CD14-positive monocyte (primary cell): ENCODE results near the gene SCN4B. TPM values are rescaled to one million over a fixed set of nuclear protein-coding genes. Genes with fewer than 3 reads are reported as not detected.

Source experiments
- DNase-seq, 3 donors: peaks; one replicate each; pipeline ENCODE4 v3.0.0-alpha.2; 2011 to 2022
- H2AFZ ChIP-seq: 2 replicates; pipeline ENCODE4 v1.6.0; 2012; ENCODE audit warnings: mild to moderate bottlenecking, low read depth, low read length, inconsistent platforms; ENCODE audit not compliant: insufficient read depth, poor library complexity, severe bottlenecking
- H3K27ac ChIP-seq, 2 donors: 1 replicate in 1 of 2; 2 replicates in 1 of 2; pipeline ENCODE4 v1.5.1; 2012 to 2013; ENCODE audit warnings: low read length in 2 of 2, control low read depth in 1 of 2, inconsistent platforms in 1 of 2, low read depth in 1 of 2, mild to moderate bottlenecking in 1 of 2
- H3K27me3 ChIP-seq, 2 donors: one replicate each; pipeline versions ENCODE4 v1.6.0 to v1.6.1; 2011 to 2013; ENCODE audit warnings: low read length in 2 of 2; ENCODE audit not compliant: control insufficient read depth in 2 of 2, insufficient read depth in 2 of 2
- H3K36me3 ChIP-seq, 2 donors: replicated peaks in 1 of 2; 1 replicate in 1 of 2; 2 replicates in 1 of 2; pipeline versions ENCODE4 v1.5.1 to v1.6.1; 2012 to 2013; ENCODE audit warnings: low read length in 2 of 2, control low read depth in 1 of 2, inconsistent platforms in 1 of 2, mild to moderate bottlenecking in 1 of 2; ENCODE audit not compliant: insufficient read depth in 2 of 2, control insufficient read depth in 1 of 2
- H3K4me1 ChIP-seq, 2 donors: 1 replicate in 1 of 2; 2 replicates in 1 of 2; pipeline versions ENCODE4 v1.5.1 to v1.6.1; 2012 to 2013; ENCODE audit warnings: low read length in 2 of 2, control low read depth in 1 of 2, inconsistent platforms in 1 of 2, mild to moderate bottlenecking in 1 of 2, moderate library complexity in 1 of 2; ENCODE audit not compliant: insufficient read depth in 2 of 2, control insufficient read depth in 1 of 2
- H3K4me2 ChIP-seq: replicated peaks from 2 replicates; pipeline ENCODE3; 2012; ENCODE audit warnings: low read length, moderate library complexity, mild to moderate bottlenecking; ENCODE audit not compliant: poor library complexity, severe bottlenecking; ENCODE audit errors: extremely low read depth
- H3K4me3 ChIP-seq, 3 experiments: fragments of 200-600 bp in 1 of 3; sonication (generic) in 1 of 3; replicated peaks in 1 of 3; 1 replicate in 2 of 3; 2 replicates in 1 of 3; pipeline ENCODE4 v1.5.1; 2011 to 2013; ENCODE audit warnings: low read length in 3 of 3, mild to moderate bottlenecking in 3 of 3, control low read depth in 2 of 3, low read depth in 2 of 3, inconsistent platforms in 1 of 3, moderate library complexity in 1 of 3
- H3K79me2 ChIP-seq: 2 replicates; pipeline ENCODE4 v1.6.0; 2012; ENCODE audit warnings: mild to moderate bottlenecking, control low read depth, inconsistent platforms, low read length, moderate library complexity; ENCODE audit not compliant: insufficient read depth
- H3K9ac ChIP-seq: 2 replicates; pipeline ENCODE4 v1.6.0; 2017; ENCODE audit warnings: low read length, mild to moderate bottlenecking; ENCODE audit not compliant: insufficient read depth, poor library complexity, severe bottlenecking
- H3K9me3 ChIP-seq, 2 donors: replicated peaks in 1 of 2; 1 replicate in 1 of 2; 2 replicates in 1 of 2; pipeline versions ENCODE4 v1.5.1 to v1.6.1; 2012 to 2013; ENCODE audit warnings: low read length in 2 of 2, control low read depth in 1 of 2; ENCODE audit not compliant: control insufficient read depth in 1 of 2, insufficient read depth in 1 of 2
- H4K20me1 ChIP-seq: 2 replicates; pipeline ENCODE4 v1.6.0; 2012; ENCODE audit warnings: mild to moderate bottlenecking, low read length, control low read depth, moderate library complexity; ENCODE audit not compliant: insufficient read depth
- H3K27ac Mint-ChIP-seq, 7 donors: one replicate each; pipeline ENCODE4 v1.8.0; 2020; ENCODE audit warnings: mild to moderate bottlenecking in 7 of 7, mixed read lengths in 7 of 7, moderate library complexity in 6 of 7, inconsistent platforms in 2 of 7
- H3K27me3 Mint-ChIP-seq, 3 donors: one replicate each; pipeline ENCODE4 v1.8.0; 2021 to 2022; ENCODE audit warnings: low read depth in 3 of 3, mild to moderate bottlenecking in 3 of 3, mixed read lengths in 3 of 3, moderate library complexity in 3 of 3, inconsistent platforms in 1 of 3
- H3K36me3 Mint-ChIP-seq, 2 donors: one replicate each; pipeline ENCODE4 v1.8.0; 2020; ENCODE audit warnings: mixed read lengths in 2 of 2, inconsistent platforms in 1 of 2, mild to moderate bottlenecking in 1 of 2
- H3K4me1 Mint-ChIP-seq: one replicate; pipeline ENCODE4 v1.8.0; 2020; ENCODE audit warnings: mild to moderate bottlenecking, mixed read lengths
- H3K4me3 Mint-ChIP-seq, 2 donors: one replicate each; pipeline ENCODE4 v1.8.0; 2020; ENCODE audit warnings: mild to moderate bottlenecking in 2 of 2, mixed read lengths in 2 of 2, moderate library complexity in 1 of 2
- H3K9me3 Mint-ChIP-seq, 7 donors: one replicate each; pipeline ENCODE4 v1.8.0; 2020 to 2022; ENCODE audit warnings: mixed read lengths in 7 of 7, mild to moderate bottlenecking in 6 of 7, moderate library complexity in 6 of 7, inconsistent platforms in 2 of 7
- WGBS: methylation state at CpG from one replicate; pipeline ENCODE4 v1.1.5; 2013; ENCODE audit warnings: missing lambda C conversion rate; ENCODE audit not compliant: insufficient coverage; 5-methylcytosine and 5-hydroxymethylcytosine counted together
- intact Hi-C, 2 donors: fragments of 100-400 bp; cut with micrococcal nuclease; formaldehyde crosslinking; loops; one replicate each; pipeline versions ENCODE4 v1.15.0 to v1.15.1; 2023
- polyA plus RNA-seq, 3 donors: library from polyadenylated mRNA; depleted of rRNA in 1 of 3; unstranded in 2 of 3; stranded (reverse) in 1 of 3; fragments of 300-500 nt in 2 of 3; fragments of >200 nt in 1 of 3; fragmentation: Illumina TruSeq in 2 of 3; gene quantifications; 1 replicate in 2 of 3; 2 replicates in 1 of 3; pipeline ENCODE4 v1.2.3, GENCODE V29; 2012 to 2021
- TF ChIP-seq, protein P1 (sequence below): fragments of 200-600 bp; IDR thresholded peaks from one replicate; pipeline ENCODE4 v1.8.0; 2022; ENCODE audit warnings: antibody characterized with exemption, mild to moderate bottlenecking

Gene SCN4B
- polyA plus RNA-seq, 3 donors: 0.76 TPM; not detected in 2

DNA sequence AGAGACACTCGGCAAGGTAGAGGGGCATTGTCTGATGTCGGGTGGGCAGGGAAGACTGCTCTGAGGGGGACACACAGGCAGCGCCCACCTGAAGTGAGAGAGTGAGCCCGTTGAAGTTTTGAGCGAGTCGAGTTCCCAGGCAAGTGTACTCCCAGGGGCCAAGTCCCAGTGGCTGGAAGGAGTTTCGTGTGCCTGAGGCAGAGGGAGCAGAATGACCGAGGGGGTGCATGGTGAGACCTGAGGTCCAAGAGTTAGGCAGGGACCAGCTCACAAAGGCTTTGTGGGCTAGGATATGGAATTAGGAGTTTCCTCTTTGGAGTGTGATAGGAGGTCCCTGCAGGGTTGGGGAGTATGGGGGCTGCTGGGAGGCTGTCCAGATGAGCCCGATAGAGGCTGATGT, 17.6 kb upstream of the SCN4B start:
- 97% methylated on average over 9 of the region's 9 CpGs for WGBS
- Histone ChIP-seq H4K20me1 (no peaks in the 10 kb centered on the region), H3K27ac (no peak overlapping the region), H3K4me3 (no peak overlapping the region), H3K27me3 (no peaks in the 10 kb centered on the region), H3K4me1 (peaks cover 15 to 16% of the 10 kb centered on the region in 2 donors), H3K9ac (no peak overlapping the region), H2AFZ (no peak overlapping the region), H3K79me2 (no peaks in the 10 kb centered on the region), H3K4me2 (no peak overlapping the region), H3K9me3 (no peaks in the 10 kb centered on the region), H3K36me3 (no peaks in the 10 kb centered on the region)
- Mint-ChIP-seq H3K4me3 (no peak overlapping the region), H3K9me3 (no peaks in the 10 kb centered on the region), H3K27ac (no peak overlapping the region), H3K27me3 (peaks cover 7 to 17% (median 15%) of the 10 kb centered on the region in 3 donors), H3K4me1 (peaks cover 15% of the 10 kb centered on the region), H3K36me3 (no peaks in the 10 kb centered on the region)
- TF ChIP-seq, protein P1, sequence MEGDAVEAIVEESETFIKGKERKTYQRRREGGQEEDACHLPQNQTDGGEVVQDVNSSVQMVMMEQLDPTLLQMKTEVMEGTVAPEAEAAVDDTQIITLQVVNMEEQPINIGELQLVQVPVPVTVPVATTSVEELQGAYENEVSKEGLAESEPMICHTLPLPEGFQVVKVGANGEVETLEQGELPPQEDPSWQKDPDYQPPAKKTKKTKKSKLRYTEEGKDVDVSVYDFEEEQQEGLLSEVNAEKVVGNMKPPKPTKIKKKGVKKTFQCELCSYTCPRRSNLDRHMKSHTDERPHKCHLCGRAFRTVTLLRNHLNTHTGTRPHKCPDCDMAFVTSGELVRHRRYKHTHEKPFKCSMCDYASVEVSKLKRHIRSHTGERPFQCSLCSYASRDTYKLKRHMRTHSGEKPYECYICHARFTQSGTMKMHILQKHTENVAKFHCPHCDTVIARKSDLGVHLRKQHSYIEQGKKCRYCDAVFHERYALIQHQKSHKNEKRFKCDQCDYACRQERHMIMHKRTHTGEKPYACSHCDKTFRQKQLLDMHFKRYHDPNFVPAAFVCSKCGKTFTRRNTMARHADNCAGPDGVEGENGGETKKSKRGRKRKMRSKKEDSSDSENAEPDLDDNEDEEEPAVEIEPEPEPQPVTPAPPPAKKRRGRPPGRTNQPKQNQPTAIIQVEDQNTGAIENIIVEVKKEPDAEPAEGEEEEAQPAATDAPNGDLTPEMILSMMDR: no peak
- DNase-seq: no peak
- intact Hi-C loops: no loop called here

DNA sequence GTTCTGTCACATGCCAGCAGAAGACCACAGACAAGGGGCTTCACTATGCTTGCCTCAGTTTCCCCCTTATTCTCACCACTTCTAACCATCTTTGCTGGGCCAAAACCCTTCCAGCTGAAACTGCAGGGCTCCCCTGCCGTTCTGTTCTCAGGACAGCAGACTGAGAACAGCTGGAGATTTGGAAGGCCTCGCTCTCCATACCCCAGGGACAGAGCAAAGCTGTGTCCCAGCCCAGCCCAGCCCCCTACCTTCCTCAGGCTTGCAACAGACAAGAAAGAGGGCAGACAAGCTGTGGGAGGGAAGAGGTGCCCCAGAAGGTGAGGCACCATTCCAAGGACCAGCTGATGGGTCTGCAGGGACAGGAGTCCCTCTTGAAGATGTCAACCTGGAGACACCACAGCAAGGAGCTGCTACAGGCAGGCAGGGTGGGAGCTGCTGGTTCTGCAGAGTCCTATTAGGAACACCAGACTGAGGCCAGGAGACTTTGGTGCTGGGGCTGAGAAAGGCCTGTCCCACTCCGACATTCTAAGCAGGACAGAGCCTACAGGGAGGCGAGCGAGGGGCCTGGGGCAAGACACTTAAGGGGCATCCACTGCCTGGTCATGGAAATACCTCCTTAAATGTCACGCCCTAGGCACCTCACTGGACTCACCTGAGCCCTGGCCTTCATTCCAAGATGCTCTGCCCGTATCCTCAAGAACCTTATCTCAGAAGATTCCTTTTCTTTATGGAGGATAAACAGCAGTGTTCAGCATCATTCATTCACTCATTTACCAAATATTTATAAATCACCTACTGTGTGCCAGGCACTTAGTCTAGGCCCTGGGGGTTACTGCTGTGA, 16.9 kb upstream of the SCN4B start:
- intact Hi-C loops: no loop called here
- no peak overlapping the region for H3K4me2 ChIP-seq
- no peaks in the 10 kb centered on the region for H3K36me3 ChIP-seq
- WGBS: 90% methylated on average over 4 of the region's 7 CpGs
- H3K27me3 ChIP-seq: no peaks in the 10 kb centered on the region
- Mint-ChIP-seq H3K36me3 (no peaks in the 10 kb centered on the region), H3K4me3 (no peak overlapping the region), H3K27me3 (peaks cover 7 to 17% (median 14%) of the 10 kb centered on the region in 3 donors), H3K4me1 (peaks cover 8% of the 10 kb centered on the region), H3K27ac (no peak overlapping the region), H3K9me3 (no peaks in the 10 kb centered on the region)
- peaks cover 8 to 9% of the 10 kb centered on the region in 2 donors for H3K4me1 ChIP-seq
- no peaks in the 10 kb centered on the region for H3K9me3 ChIP-seq
- H3K79me2 ChIP-seq: no peaks in the 10 kb centered on the region
- H3K4me3 ChIP-seq: no peak overlapping the region
- TF ChIP-seq, protein P1: no peak
- no peak overlapping the region for H2AFZ ChIP-seq
- H3K27ac ChIP-seq: no peak overlapping the region
- H3K9ac ChIP-seq: no peak overlapping the region
- no peaks in the 10 kb centered on the region for H4K20me1 ChIP-seq
- no peak for DNase-seq
